ENCODE results near the gene BTG4.

The BTG4 gene

GRCh38 chr11:111522426-111522825 is 10.2 kb upstream of the BTG4 start:
- no peak for TF ChIP-seq CTCF (IDR thresholded peaks at IDR 0.05; ENCODE audit: low read depth, low read length, missing control alignments)
- no peak for DNase-seq (ENCODE audit: extremely low read depth, low read depth)
- H3K4me3 ChIP-seq (replicated peaks; ENCODE audit: low read depth, low read length), result no peak overlapping the region

GRCh38 chr11:111521135-111521534 is 8.9 kb upstream of the BTG4 start:
- no peak for DNase-seq (ENCODE audit: extremely low read depth, low read depth)
- TF ChIP-seq CTCF (IDR thresholded peaks at IDR 0.05; ENCODE audit: low read depth, low read length, missing control alignments), result no peak
- no peak overlapping the region for H3K4me3 ChIP-seq (replicated peaks; ENCODE audit: low read depth, low read length)

GRCh38 chr11:111520560-111520959 is 8.4 kb upstream of the BTG4 start:
- no peak for DNase-seq (ENCODE audit: extremely low read depth, low read depth)
- H3K4me3 ChIP-seq (replicated peaks; ENCODE audit: low read depth, low read length), result no peak overlapping the region
- TF ChIP-seq CTCF (IDR thresholded peaks at IDR 0.05; ENCODE audit: low read depth, low read length, missing control alignments), result no peak

- no peak for DNase-seq (ENCODE audit: extremely low read depth, low read depth)
- TF ChIP-seq CTCF (IDR thresholded peaks at IDR 0.05; ENCODE audit: low read depth, low read length, missing control alignments), result no peak
- no peak overlapping the region for H3K4me3 ChIP-seq (replicated peaks; ENCODE audit: low read depth, low read length)
Observed at GRCh38 chr11:111518668-111519067, 6.5 kb upstream of the BTG4 start.

- H3K4me3 ChIP-seq (replicated peaks; ENCODE audit: low read depth, low read length), result no peak overlapping the region
- TF ChIP-seq CTCF (IDR thresholded peaks at IDR 0.05; ENCODE audit: low read depth, low read length, missing control alignments), result no peak
- DNase-seq (ENCODE audit: extremely low read depth, low read depth), result no peak
Observed at GRCh38 chr11:111515591-111515990, 3.4 kb upstream of the BTG4 start.

GRCh38 chr11:111514216-111515031 is 2.2 kb upstream of the BTG4 start, which contains the start of gene HOATZ:
TSS of gene HOATZ (plus strand) at chr11:111514778. CDS start at chr11:111514785, 7 bp downstream.
- no peak for TF ChIP-seq CTCF (IDR thresholded peaks at IDR 0.05; ENCODE audit: low read depth, low read length, missing control alignments)
- no peak for DNase-seq (ENCODE audit: extremely low read depth, low read depth)
- H3K4me3 ChIP-seq (replicated peaks; ENCODE audit: low read depth, low read length), result 0 out of 2 replicates have a peak within 1 kb of the TSS, but pooled peaks have one; percentile 4

Measured in HFF-Myc (cell line).